Astrocyte (in vitro differentiated cells and primary cell): Measurements from ENCODE around the gene LRRC27. TPM values are rescaled to one million over a fixed set of nuclear protein-coding genes. Genes with fewer than 3 reads are reported as not detected.

Source experiments
- DNase-seq: peaks from one replicate; pipeline ENCODE4 v3.0.0-alpha.2; 2010; ENCODE audit warnings: low read depth
- FAIRE-seq: peaks from 2 replicates; lab custom pipeline; 2011; peaks lifted over from hg19 to GRCh38; lab: Jason Lieb, UNC
- H2AFZ ChIP-seq: 2 replicates; pipeline ENCODE4 v1.6.0; 2012; ENCODE audit warnings: low read depth, low read length, inconsistent platforms
- H3K27ac ChIP-seq: 2 replicates; pipeline ENCODE4 v1.5.1; 2011; ENCODE audit warnings: low read depth, low read length, inconsistent platforms
- H3K27me3 ChIP-seq: 2 replicates; pipeline ENCODE4 v1.6.0; 2011; ENCODE audit warnings: low read length, inconsistent platforms; ENCODE audit not compliant: insufficient read depth
- H3K36me3 ChIP-seq: 2 replicates; pipeline ENCODE4 v1.5.1; 2011; ENCODE audit warnings: low read length, inconsistent platforms; ENCODE audit not compliant: insufficient read depth
- H3K4me1 ChIP-seq: 2 replicates; pipeline ENCODE4 v1.5.1; 2011; ENCODE audit warnings: low read length, inconsistent platforms; ENCODE audit not compliant: insufficient read depth
- H3K4me2 ChIP-seq: 2 replicates; pipeline ENCODE4 v1.6.0; 2012; ENCODE audit warnings: low read length, inconsistent platforms
- H3K4me3 ChIP-seq: 2 replicates; pipeline ENCODE4 v1.5.1; 2011; ENCODE audit warnings: low read depth, mild to moderate bottlenecking, low read length, inconsistent platforms; ENCODE audit not compliant: insufficient read depth
- H3K79me2 ChIP-seq: 2 replicates; pipeline ENCODE4 v1.6.0; 2012; ENCODE audit warnings: mild to moderate bottlenecking, low read length, inconsistent platforms; ENCODE audit not compliant: insufficient read depth
- H3K9ac ChIP-seq: 2 replicates; pipeline ENCODE4 v1.6.0; 2012; ENCODE audit warnings: mild to moderate bottlenecking, low read length, inconsistent platforms
- H3K9me3 ChIP-seq: 2 replicates; pipeline ENCODE4 v1.5.1; 2012; ENCODE audit warnings: low read depth, mild to moderate bottlenecking, low read length, inconsistent platforms; ENCODE audit not compliant: insufficient read depth
- H4K20me1 ChIP-seq: 2 replicates; pipeline ENCODE4 v1.6.0; 2012; ENCODE audit warnings: low read length, inconsistent platforms; ENCODE audit not compliant: insufficient read depth
- H3K27ac Mint-ChIP-seq: one replicate; pipeline ENCODE4 v1.8.0; 2021; ENCODE audit warnings: mild to moderate bottlenecking, mixed read lengths; ENCODE audit not compliant: unreplicated experiment
- H3K27me3 Mint-ChIP-seq: one replicate; pipeline ENCODE4 v1.8.0; 2021; ENCODE audit warnings: low read depth, mixed read lengths; ENCODE audit not compliant: unreplicated experiment
- H3K36me3 Mint-ChIP-seq: one replicate; pipeline ENCODE4 v1.8.0; 2021; ENCODE audit warnings: low read depth, mixed read lengths; ENCODE audit not compliant: unreplicated experiment
- H3K4me1 Mint-ChIP-seq: one replicate; pipeline ENCODE4 v1.8.0; 2021; ENCODE audit warnings: low read depth, mixed read lengths; ENCODE audit not compliant: unreplicated experiment
- H3K4me3 Mint-ChIP-seq: one replicate; pipeline ENCODE4 v1.8.0; 2021; ENCODE audit warnings: mild to moderate bottlenecking, moderate library complexity, mixed read lengths; ENCODE audit not compliant: unreplicated experiment
- H3K9me3 Mint-ChIP-seq: one replicate; pipeline ENCODE4 v1.8.0; 2021; ENCODE audit warnings: mild to moderate bottlenecking, mixed read lengths; ENCODE audit not compliant: unreplicated experiment
- CTCF ChIP-seq: IDR thresholded peaks from 2 replicates; pipeline ENCODE4 v1.5.1; 2011; ENCODE audit warnings: low read depth, mild to moderate bottlenecking, inconsistent platforms, low read length, moderate library complexity; ENCODE audit not compliant: insufficient read depth
- EZH2 ChIP-seq: IDR thresholded peaks from 2 replicates; pipeline ENCODE4 v1.6.1; 2012; ENCODE audit warnings: mild to moderate bottlenecking, low read length, inconsistent platforms; ENCODE audit not compliant: insufficient read depth
- total RNA-seq: library from RNA; stranded (reverse); gene quantifications from 2 replicates; pipeline ENCODE4 v1.2.1, GENCODE V29; 2021

The LRRC27 gene
- total RNA-seq, 1 donor from 2014 or later: 8.0 TPM

- Histone ChIP-seq H2AFZ (no peak overlapping the region), H3K4me1 (peaks cover 11% of the 10 kb centered on the region)
- H3K27ac Mint-ChIP-seq: no peak overlapping the region
Observed at GRCh38 chr10:132416566-132417256, 84.7 kb downstream of the LRRC27 start.

GRCh38 chr10:132417257-132417910 is 85.4 kb downstream of the LRRC27 start:
- DNase-seq: no peak
- peaks cover 8% of the 10 kb centered on the region for H4K20me1 ChIP-seq
- no peak overlapping the region for H3K4me2 ChIP-seq
- H3K27ac Mint-ChIP-seq: no peak overlapping the region
- no peaks in the 10 kb centered on the region for H3K9me3 ChIP-seq
- H3K9ac ChIP-seq: no peak overlapping the region
- H3K36me3 ChIP-seq: no peaks in the 10 kb centered on the region
- H2AFZ ChIP-seq: no peak overlapping the region
- H3K27ac ChIP-seq: no peak overlapping the region
- no peaks in the 10 kb centered on the region for H3K27me3 ChIP-seq
- H3K4me3 Mint-ChIP-seq: no peak overlapping the region
- peaks cover 14% of the 10 kb centered on the region for H3K4me1 ChIP-seq
- FAIRE-seq: no peak
- no peak overlapping the region for H3K4me3 ChIP-seq
- no peaks in the 10 kb centered on the region for H3K27me3 Mint-ChIP-seq
- no peaks in the 10 kb centered on the region for H3K9me3 Mint-ChIP-seq
- no peaks in the 10 kb centered on the region for H3K36me3 Mint-ChIP-seq
- H3K79me2 ChIP-seq: no peaks in the 10 kb centered on the region
- TF ChIP-seq CTCF: no peak
- TF ChIP-seq EZH2: no peak
- H3K4me1 Mint-ChIP-seq: peaks cover 19% of the 10 kb centered on the region

More at GRCh38 chr10:132416566-132417256, 84.7 kb downstream of the LRRC27 start:
- DNase-seq (no peak), FAIRE-seq (no peak)
- peaks cover 8% of the 10 kb centered on the region for H4K20me1 ChIP-seq
- no peak overlapping the region for H3K4me3 ChIP-seq
- peaks cover 18% of the 10 kb centered on the region for H3K4me1 Mint-ChIP-seq
- no peak overlapping the region for H3K27ac ChIP-seq
- H3K4me3 Mint-ChIP-seq: no peak overlapping the region
- no peaks in the 10 kb centered on the region for H3K79me2 ChIP-seq
- H3K9me3 ChIP-seq: no peaks in the 10 kb centered on the region
- H3K36me3 Mint-ChIP-seq: no peaks in the 10 kb centered on the region
- H3K9me3 Mint-ChIP-seq: no peaks in the 10 kb centered on the region
- no peaks in the 10 kb centered on the region for H3K27me3 Mint-ChIP-seq
- no peak for TF ChIP-seq EZH2
- no peak for TF ChIP-seq CTCF
- no peaks in the 10 kb centered on the region for H3K36me3 ChIP-seq
- H3K27me3 ChIP-seq: no peaks in the 10 kb centered on the region
- H3K4me2 ChIP-seq: no peak overlapping the region
- no peak overlapping the region for H3K9ac ChIP-seq

GRCh38 chr10:132417957-132418441 is 86.0 kb downstream of the LRRC27 start:
- H3K36me3 Mint-ChIP-seq: no peaks in the 10 kb centered on the region
- no peak overlapping the region for H3K4me3 Mint-ChIP-seq
- no peak overlapping the region for H3K4me2 ChIP-seq

More at GRCh38 chr10:132417957-132418441, 86.0 kb downstream of the LRRC27 start:
- peaks cover 23% of the 10 kb centered on the region for H3K4me1 Mint-ChIP-seq
- Histone ChIP-seq H3K79me2 (no peaks in the 10 kb centered on the region), H3K27ac (no peak overlapping the region), H3K4me3 (no peak overlapping the region), H3K4me1 (peaks cover 14% of the 10 kb centered on the region), H2AFZ (no peak overlapping the region), H3K36me3 (no peaks in the 10 kb centered on the region), H3K9me3 (no peaks in the 10 kb centered on the region), H3K27me3 (no peaks in the 10 kb centered on the region), H3K9ac (no peak overlapping the region), H4K20me1 (peaks cover 8% of the 10 kb centered on the region)
- no peaks in the 10 kb centered on the region for H3K27me3 Mint-ChIP-seq
- DNase-seq (no peak), FAIRE-seq (no peak)
- H3K9me3 Mint-ChIP-seq: no peaks in the 10 kb centered on the region
- no peak overlapping the region for H3K27ac Mint-ChIP-seq
- TF ChIP-seq CTCF (no peak), EZH2 (no peak)
